Esophagus muscularis mucosa (tissue), 4 donors: Measurements from ENCODE around the gene PAX5. TPM values are rescaled to one million over a fixed set of nuclear protein-coding genes. Genes with fewer than 3 reads are reported as not detected.

Source experiments
- DNase-seq: peaks from one replicate; pipeline ENCODE4 v3.0.0-alpha.2; 2017; ENCODE audit errors: extremely low spot score
- H3K27ac ChIP-seq, 4 donors: fragments of 200-600 bp; sonication (generic); replicated peaks in 1 of 4; 1 replicate in 3 of 4; 2 replicates in 1 of 4; pipeline ENCODE4 v1.5.1; 2016 to 2019; ENCODE audit warnings: mild to moderate bottlenecking in 1 of 4
- H3K27me3 ChIP-seq, 4 donors: fragments of 200-600 bp; sonication (generic); one replicate each; pipeline versions ENCODE4 v1.5.1 to v1.6.0; 2016 to 2019
- H3K36me3 ChIP-seq, 4 donors: fragments of 200-600 bp; sonication (generic); one replicate each; pipeline ENCODE4 v1.5.1; 2016 to 2019
- H3K4me1 ChIP-seq, 4 donors: fragments of 200-600 bp; sonication (generic); one replicate each; pipeline ENCODE4 v1.5.1; 2016 to 2019
- H3K4me3 ChIP-seq, 4 donors: fragments of 200-600 bp; sonication (generic); 1 replicate in 2 of 4; 2 replicates in 2 of 4; pipeline ENCODE4 v1.5.1; 2016 to 2019; ENCODE audit warnings: mild to moderate bottlenecking in 4 of 4, moderate library complexity in 1 of 4
- H3K9me3 ChIP-seq, 4 donors: fragments of 200-600 bp; sonication (generic); 1 replicate in 3 of 4; 2 replicates in 1 of 4; pipeline ENCODE4 v1.5.1; 2016 to 2019
- POLR2A ChIP-seq: fragments of 450-650 bp; IDR thresholded peaks from one replicate; pipeline ENCODE4 v1.6.1; 2017; ENCODE audit warnings: antibody characterized with exemption, moderate library complexity, mild to moderate bottlenecking, low read depth
- WGBS: methylation state at CpG from one replicate; pipeline ENCODE4 v1.1.5; 2018; 5-methylcytosine and 5-hydroxymethylcytosine counted together
- intact Hi-C: fragments of 100-400 bp; cut with DNase I; formaldehyde crosslinking; loops from one replicate; pipeline ENCODE4 v1.15.1; 2023
- small RNA-seq, 3 donors: library from RNA; depleted of rRNA; stranded (forward); fragments of <200 nt; gene quantifications; one replicate each; pipeline ENCODE3, GENCODE V24; 2016
- total RNA-seq, 4 donors: library from RNA; depleted of rRNA; stranded (reverse); fragments of >200 nt; gene quantifications; one replicate each; pipeline versions ENCODE4 v1.1.0 to v1.2.1, GENCODE V29; 2016
- TF ChIP-seq, protein P1 (sequence below), 3 experiments: fragments of 200-600 bp in 2 of 3; fragments of 450-650 bp in 1 of 3; sonication (generic) in 2 of 3; IDR thresholded peaks; one replicate each; pipeline ENCODE4 v1.5.1; 2017 to 2019; ENCODE audit warnings: antibody characterized with exemption in 3 of 3, mild to moderate bottlenecking in 2 of 3, moderate library complexity in 1 of 3

PAX5 gene
- total RNA-seq, 4 donors from 2014 or later = 0.17 TPM; not detected in 3

DNA sequence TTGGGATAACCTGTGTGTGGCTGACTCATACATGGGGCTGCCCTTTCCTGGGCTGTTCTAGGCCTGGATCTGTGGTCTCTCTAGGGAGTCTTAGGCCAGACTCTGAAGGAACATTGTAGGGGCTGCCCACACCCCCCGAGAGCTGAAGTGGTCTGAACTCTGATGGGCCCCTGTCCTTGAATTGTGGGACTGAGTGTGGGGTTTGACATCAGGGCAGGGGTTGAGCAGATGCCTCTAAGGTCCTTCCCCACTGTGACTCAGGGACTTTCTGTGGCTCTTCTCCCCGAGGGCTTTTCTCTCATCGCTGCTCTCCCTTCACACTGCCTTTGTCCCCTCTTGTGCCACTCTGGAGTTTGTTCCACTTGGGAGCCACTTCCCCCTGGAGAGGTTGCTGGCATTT, 246.4 kb downstream of the PAX5 start:
- peaks cover 0 to 54% (median 0%) of the 10 kb centered on the region in 4 donors for H3K27me3 ChIP-seq
- H3K9me3 ChIP-seq = no peaks in the 10 kb centered on the region
- no peak for DNase-seq
- 58% methylated on average over 3 of the region's 3 CpGs for WGBS
- H3K36me3 ChIP-seq = no peaks in the 10 kb centered on the region
- intact Hi-C loops = no loop called here
- no peak overlapping the region for H3K4me3 ChIP-seq
- H3K27ac ChIP-seq = no peak overlapping the region
- H3K4me1 ChIP-seq = no peaks in the 10 kb centered on the region
- TF ChIP-seq, protein P1, sequence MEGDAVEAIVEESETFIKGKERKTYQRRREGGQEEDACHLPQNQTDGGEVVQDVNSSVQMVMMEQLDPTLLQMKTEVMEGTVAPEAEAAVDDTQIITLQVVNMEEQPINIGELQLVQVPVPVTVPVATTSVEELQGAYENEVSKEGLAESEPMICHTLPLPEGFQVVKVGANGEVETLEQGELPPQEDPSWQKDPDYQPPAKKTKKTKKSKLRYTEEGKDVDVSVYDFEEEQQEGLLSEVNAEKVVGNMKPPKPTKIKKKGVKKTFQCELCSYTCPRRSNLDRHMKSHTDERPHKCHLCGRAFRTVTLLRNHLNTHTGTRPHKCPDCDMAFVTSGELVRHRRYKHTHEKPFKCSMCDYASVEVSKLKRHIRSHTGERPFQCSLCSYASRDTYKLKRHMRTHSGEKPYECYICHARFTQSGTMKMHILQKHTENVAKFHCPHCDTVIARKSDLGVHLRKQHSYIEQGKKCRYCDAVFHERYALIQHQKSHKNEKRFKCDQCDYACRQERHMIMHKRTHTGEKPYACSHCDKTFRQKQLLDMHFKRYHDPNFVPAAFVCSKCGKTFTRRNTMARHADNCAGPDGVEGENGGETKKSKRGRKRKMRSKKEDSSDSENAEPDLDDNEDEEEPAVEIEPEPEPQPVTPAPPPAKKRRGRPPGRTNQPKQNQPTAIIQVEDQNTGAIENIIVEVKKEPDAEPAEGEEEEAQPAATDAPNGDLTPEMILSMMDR (IDR thresholded peaks at IDR 0.05) = no peak
- no peak for TF ChIP-seq POLR2A

Small RNA genes lying within 50 kb of the gene (small RNA-seq; reads per million reads assigned to genes)
- gene MIR4475 (0 reads per million in 3 donors), gene MIR4476 (0 reads per million in 3 donors), gene MIR4540 (0 reads per million in 3 donors)

Other genes with a start within 250 kb of the PAX5 start
- gene ZCCHC7, start 86.3 kb upstream of the PAX5 start, total RNA-seq = 10 to 100 TPM; 12.1 to 19.1 (median 15.6) TPM